Caco-2 (cell line): Measurements from ENCODE around the gene PLPP1. TPM values are rescaled to one million over a fixed set of nuclear protein-coding genes. Genes with fewer than 3 reads are reported as not detected.

Source experiments
- BruUV-seq: library from RNA; stranded (reverse); fragments of 400-500 nt; replicated peaks from 2 replicates; lab custom pipeline; 2021; lab: Mats Ljungman, UMichigan
- CTCF ChIA-PET: fragments of 300-600 bp; sonication (Branson Sonifier 250); formaldehyde crosslinking; loops from one replicate; lab custom pipeline; 2022; ENCODE audit warnings: antibody characterized with exemption; lab: Charles Lee
- POLR2A ChIA-PET: fragments of 300-600 bp; sonication (Branson Sonifier 250); formaldehyde crosslinking; loops from one replicate; lab custom pipeline; 2022; ENCODE audit warnings: antibody characterized with exemption; lab: Charles Lee
- DNase-seq, 2 experiments: peaks; one replicate each; pipeline versions ENCODE4 v3.0.0 to v3.0.0-alpha.2; 2020 to 2022
- H3K27me3 ChIP-seq: replicated peaks from 2 replicates; pipeline ENCODE4 v1.6.0; 2011; ENCODE audit warnings: low read length; ENCODE audit not compliant: control insufficient read depth, insufficient read depth
- H3K36me3 ChIP-seq: 2 replicates; pipeline ENCODE4 v1.5.1; 2011; ENCODE audit warnings: low read length; ENCODE audit not compliant: control insufficient read depth, insufficient read depth
- H3K4me1 ChIP-seq: fragments of 250-450 bp; sonication (Bioruptor Pico); 2 replicates; pipeline ENCODE4 v1.5.1; 2020; ENCODE audit warnings: mild to moderate bottlenecking
- H3K4me3 ChIP-seq: 2 replicates; pipeline ENCODE4 v1.5.1; 2011; ENCODE audit warnings: low read depth, mild to moderate bottlenecking, control low read depth, low read length
- H3K9me3 ChIP-seq: fragments of 250-450 bp; sonication (Bioruptor Pico); 2 replicates; pipeline ENCODE4 v1.5.1; 2020; ENCODE audit warnings: mild to moderate bottlenecking, moderate library complexity
- H3K27ac Mint-ChIP-seq: one replicate; pipeline ENCODE4 v1.8.0; 2022; ENCODE audit warnings: mixed read lengths; ENCODE audit not compliant: unreplicated experiment
- H3K27me3 Mint-ChIP-seq: one replicate; pipeline ENCODE4 v1.8.0; 2022; ENCODE audit warnings: mixed read lengths; ENCODE audit not compliant: insufficient read depth, unreplicated experiment
- H3K36me3 Mint-ChIP-seq: one replicate; pipeline ENCODE4 v1.8.0; 2022; ENCODE audit warnings: mild to moderate bottlenecking, mixed read lengths; ENCODE audit not compliant: insufficient read depth, unreplicated experiment
- H3K4me1 Mint-ChIP-seq: one replicate; pipeline ENCODE4 v1.8.0; 2022; ENCODE audit warnings: low read depth, mixed read lengths; ENCODE audit not compliant: unreplicated experiment
- H3K4me3 Mint-ChIP-seq: one replicate; pipeline ENCODE4 v1.8.0; 2022; ENCODE audit warnings: mild to moderate bottlenecking, moderate library complexity, mixed read lengths; ENCODE audit not compliant: unreplicated experiment
- H3K9me3 Mint-ChIP-seq: one replicate; pipeline ENCODE4 v1.8.0; 2022; ENCODE audit warnings: mixed read lengths; ENCODE audit not compliant: unreplicated experiment
- CTCF ChIP-seq, 2 experiments: fragments of 200-600 bp in 1 of 2; IDR thresholded peaks; 1 replicate in 1 of 2; 2 replicates in 1 of 2; pipeline versions ENCODE4 v1.5.1 to v1.8.0; 2011 to 2022; ENCODE audit warnings: antibody characterized with exemption in 1 of 2, control low read depth in 1 of 2, inconsistent platforms in 1 of 2, low read depth in 1 of 2, low read length in 1 of 2, mild to moderate bottlenecking in 1 of 2, moderate library complexity in 1 of 2; ENCODE audit not compliant: insufficient read depth in 1 of 2, severe bottlenecking in 1 of 2, unreplicated experiment in 1 of 2
- intact Hi-C: fragments of 100-400 bp; cut with micrococcal nuclease; formaldehyde crosslinking; loops from one replicate; pipeline ENCODE4 v1.10.0; 2022; ENCODE audit not compliant: unreplicated experiment
- total RNA-seq: library from RNA; stranded (reverse); gene quantifications from 2 replicates; pipeline ENCODE4 v1.2.3, GENCODE V29; 2022

The PLPP1 gene
- total RNA-seq, 1 experiment from 2014 or later: 49.4 TPM

- H3K36me3 Mint-ChIP-seq: peaks cover 55% of the 10 kb centered on the region
- no peak overlapping the region for H3K4me3 Mint-ChIP-seq
- H3K27me3 ChIP-seq: no peaks in the 10 kb centered on the region
- H3K27me3 Mint-ChIP-seq: no peaks in the 10 kb centered on the region
- no peaks in the 10 kb centered on the region for H3K36me3 ChIP-seq
- peaks cover 4% of the 10 kb centered on the region; the same call in 1 of the 2 replicates for H3K4me1 ChIP-seq
- ChIA-PET CTCF (no interaction called here), POLR2A (no interaction called here)
- intact Hi-C loops: no loop called here
- peaks cover 5% of the 10 kb centered on the region for H3K4me1 Mint-ChIP-seq
- DNase-seq: no peak
- no peak overlapping the region for H3K4me3 ChIP-seq
- no peaks in the 10 kb centered on the region for H3K9me3 ChIP-seq
- no peak overlapping the region for H3K27ac Mint-ChIP-seq
- BruUV-seq: no TSS peak
- no peaks in the 10 kb centered on the region for H3K9me3 Mint-ChIP-seq
- no peak for TF ChIP-seq CTCF (IDR thresholded peaks at IDR 0.05; ENCODE audit: insufficient read depth in 1 of 2, low read depth in 1 of 2, low read length in 1 of 2, severe bottlenecking in 1 of 2, unreplicated experiment in 1 of 2)
These were observed 148.4 kb downstream of the PLPP1 start for GRCh38 chr5:55386356-55386755.

- Mint-ChIP-seq H3K36me3 (peaks cover 58% of the 10 kb centered on the region), H3K27me3 (no peaks in the 10 kb centered on the region), H3K4me1 (peaks cover 5% of the 10 kb centered on the region), H3K27ac (no peak overlapping the region), H3K9me3 (no peaks in the 10 kb centered on the region), H3K4me3 (no peak overlapping the region)
- intact Hi-C loops: no loop called here
- Histone ChIP-seq H3K27me3 (no peaks in the 10 kb centered on the region), H3K9me3 (no peaks in the 10 kb centered on the region), H3K36me3 (no peaks in the 10 kb centered on the region), H3K4me1 (peaks cover 4% of the 10 kb centered on the region; the same call in 1 of the 2 replicates), H3K4me3 (no peak overlapping the region)
- DNase-seq: no peak
- POLR2A ChIA-PET: no interaction called here
- CTCF ChIA-PET: no interaction called here
- no peak for TF ChIP-seq CTCF (IDR thresholded peaks at IDR 0.05; ENCODE audit: insufficient read depth in 1 of 2, low read depth in 1 of 2, low read length in 1 of 2, severe bottlenecking in 1 of 2, unreplicated experiment in 1 of 2)
- no TSS peak for BruUV-seq
These were observed 148.9 kb downstream of the PLPP1 start for GRCh38 chr5:55385846-55386245.

GRCh38 chr5:55385227-55385626 is 149.5 kb downstream of the PLPP1 start:
- ChIA-PET POLR2A (no interaction called here), CTCF (no interaction called here)
- H3K27me3 Mint-ChIP-seq: no peaks in the 10 kb centered on the region
- H3K9me3 Mint-ChIP-seq: no peaks in the 10 kb centered on the region
- BruUV-seq: no TSS peak
- no peak overlapping the region for H3K4me3 Mint-ChIP-seq
- Histone ChIP-seq H3K27me3 (no peaks in the 10 kb centered on the region), H3K9me3 (no peaks in the 10 kb centered on the region), H3K4me3 (no peak overlapping the region), H3K36me3 (no peaks in the 10 kb centered on the region), H3K4me1 (peaks cover 4% of the 10 kb centered on the region; the same call in 1 of the 2 replicates)
- H3K27ac Mint-ChIP-seq: no peak overlapping the region
- intact Hi-C loops: no loop called here
- H3K4me1 Mint-ChIP-seq: peaks cover 5% of the 10 kb centered on the region
- no peak for DNase-seq
- peaks cover 57% of the 10 kb centered on the region for H3K36me3 Mint-ChIP-seq
- no peak for TF ChIP-seq CTCF (IDR thresholded peaks at IDR 0.05; ENCODE audit: insufficient read depth in 1 of 2, low read depth in 1 of 2, low read length in 1 of 2, severe bottlenecking in 1 of 2, unreplicated experiment in 1 of 2)
